ENCODE data around the gene TK2.

DNA sequence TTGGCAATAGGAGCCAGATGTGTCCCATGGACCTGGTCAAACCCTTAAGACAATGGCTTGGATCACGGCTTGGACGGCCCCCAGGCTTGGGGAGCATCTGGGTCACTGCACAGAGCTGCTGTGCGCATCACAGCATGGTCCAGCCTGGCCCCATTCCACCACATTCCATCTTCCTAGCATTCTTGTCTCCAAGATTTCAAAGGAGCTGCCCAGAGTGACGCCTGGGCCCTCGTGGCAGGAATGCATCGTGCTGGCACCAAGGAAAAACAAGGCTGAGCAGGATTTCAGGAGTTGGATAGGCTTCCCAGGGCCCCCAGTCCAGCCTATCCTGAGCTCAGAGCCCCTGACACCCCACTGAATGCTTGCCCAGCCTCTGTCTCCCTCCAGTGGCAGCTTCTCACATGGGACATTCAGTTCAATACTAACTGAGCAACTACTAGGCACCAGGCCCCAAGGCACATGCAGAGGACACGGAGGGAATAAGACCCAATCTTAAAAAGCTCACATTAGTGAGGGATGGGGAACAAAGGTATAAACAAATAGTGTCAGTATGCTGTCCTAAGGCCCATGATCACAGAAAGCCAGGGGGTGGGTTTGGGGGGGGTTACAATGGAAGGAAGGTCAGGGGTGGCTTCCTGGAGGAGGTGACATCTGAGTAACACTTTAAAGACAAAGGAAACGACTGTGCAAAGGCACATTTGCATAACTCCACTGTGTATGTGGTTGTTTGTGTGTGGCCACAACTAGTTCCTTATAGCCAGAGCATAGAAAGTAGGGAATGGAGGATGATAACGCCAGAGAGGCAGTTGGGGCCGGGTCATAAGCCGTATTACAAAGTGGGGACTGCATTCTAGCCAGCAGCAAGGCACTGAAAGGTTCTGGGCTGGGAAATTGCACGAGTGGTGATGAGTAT is 34.1 kb downstream of the TK2 start:
- TF ChIP-seq GATA2 (IDR thresholded peaks at IDR 0.05; ENCODE audit: low read depth, low read length) (no peak), GATA3 (IDR thresholded peaks at IDR 0.05; ENCODE audit: low read depth, low read length) (no peak)

All from SH-SY5Y (cell line).